GM12865 (cell line): Measurements from ENCODE around the gene MAP3K8.
"Not testable (repeated sequence)": the region's sequence is repeated elsewhere in the genome, so short reads cannot be mapped to it uniquely, and the experiment has no call there.

ENCODE experiments used
- DNase-seq: peaks from one replicate; pipeline ENCODE4 v3.0.0; 2010; ENCODE audit warnings: low read depth
- H3K4me3 ChIP-seq: 2 replicates; pipeline ENCODE4 v1.5.1; 2011; ENCODE audit warnings: mild to moderate bottlenecking, low read depth, low read length, control low read depth
- TF ChIP-seq, protein P1 (sequence below): IDR thresholded peaks from 2 replicates; pipeline ENCODE4 v1.5.1; 2011; ENCODE audit warnings: low read length, control low read depth, low read depth, inconsistent platforms; ENCODE audit not compliant: insufficient read depth; ENCODE audit errors: missing control alignments

Gene MAP3K8

DNA sequence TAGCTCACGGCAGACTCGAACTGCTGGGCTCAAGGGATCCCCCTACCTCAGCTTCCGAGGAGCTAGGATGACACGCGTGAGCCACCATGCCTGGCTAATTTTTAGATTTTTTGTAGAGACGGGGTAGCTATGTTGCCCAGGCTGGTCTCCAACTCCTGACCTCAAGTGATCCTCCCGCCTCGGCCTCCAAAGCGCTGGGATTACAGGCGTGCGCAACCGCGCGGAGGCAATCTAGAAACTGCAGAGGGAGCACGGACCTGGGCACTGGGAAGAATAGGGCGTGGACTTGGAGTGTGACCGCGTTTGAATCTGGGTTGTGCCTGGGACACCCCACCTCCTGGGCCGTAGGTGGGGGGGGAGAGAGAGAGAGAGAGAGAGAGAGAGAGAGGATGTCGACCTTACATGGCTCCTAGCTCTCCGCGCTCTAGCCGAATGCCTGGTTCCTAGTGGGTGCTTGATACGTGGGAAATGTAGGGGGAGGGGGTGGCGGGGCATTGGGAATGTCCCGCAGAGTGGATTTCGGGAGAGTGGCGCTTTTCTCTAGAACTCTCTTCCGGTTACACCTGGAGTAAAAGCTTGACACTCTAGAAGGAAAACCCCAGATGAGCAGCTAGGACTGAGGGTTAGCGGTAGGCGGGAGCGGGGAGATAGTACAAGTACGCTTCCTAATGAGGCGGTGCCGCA lies 1.2 kb upstream of the MAP3K8 start:
- peak overlapping the region; percentile 77 for H3K4me3 ChIP-seq
- TF ChIP-seq, protein P1, sequence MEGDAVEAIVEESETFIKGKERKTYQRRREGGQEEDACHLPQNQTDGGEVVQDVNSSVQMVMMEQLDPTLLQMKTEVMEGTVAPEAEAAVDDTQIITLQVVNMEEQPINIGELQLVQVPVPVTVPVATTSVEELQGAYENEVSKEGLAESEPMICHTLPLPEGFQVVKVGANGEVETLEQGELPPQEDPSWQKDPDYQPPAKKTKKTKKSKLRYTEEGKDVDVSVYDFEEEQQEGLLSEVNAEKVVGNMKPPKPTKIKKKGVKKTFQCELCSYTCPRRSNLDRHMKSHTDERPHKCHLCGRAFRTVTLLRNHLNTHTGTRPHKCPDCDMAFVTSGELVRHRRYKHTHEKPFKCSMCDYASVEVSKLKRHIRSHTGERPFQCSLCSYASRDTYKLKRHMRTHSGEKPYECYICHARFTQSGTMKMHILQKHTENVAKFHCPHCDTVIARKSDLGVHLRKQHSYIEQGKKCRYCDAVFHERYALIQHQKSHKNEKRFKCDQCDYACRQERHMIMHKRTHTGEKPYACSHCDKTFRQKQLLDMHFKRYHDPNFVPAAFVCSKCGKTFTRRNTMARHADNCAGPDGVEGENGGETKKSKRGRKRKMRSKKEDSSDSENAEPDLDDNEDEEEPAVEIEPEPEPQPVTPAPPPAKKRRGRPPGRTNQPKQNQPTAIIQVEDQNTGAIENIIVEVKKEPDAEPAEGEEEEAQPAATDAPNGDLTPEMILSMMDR: no peak

DNA sequence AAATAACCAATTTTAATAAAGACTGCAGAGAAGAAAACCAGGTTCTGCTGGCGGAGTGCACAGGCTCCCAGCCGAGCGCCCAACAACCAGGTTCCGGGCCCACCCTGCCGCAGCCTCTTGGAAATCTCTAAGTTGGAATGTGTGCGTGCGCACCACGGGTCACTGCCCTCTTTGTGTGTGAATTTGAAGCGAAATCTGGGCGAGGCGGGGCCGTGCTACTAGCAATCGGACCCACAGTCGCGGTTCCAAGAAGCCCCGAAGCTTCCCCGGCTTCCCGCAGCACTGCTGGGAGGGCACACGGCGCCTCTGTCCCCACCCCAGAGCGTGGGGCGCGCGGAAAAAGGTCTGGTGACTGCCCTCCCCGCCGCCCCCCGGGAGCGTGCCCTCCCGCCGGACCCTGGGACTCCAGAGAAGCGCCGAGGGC lies 666 bp upstream of the MAP3K8 start:
- peak overlapping the region; percentile 77 for H3K4me3 ChIP-seq
- TF ChIP-seq, protein P1: no peak
- peak; percentile 84 for DNase-seq

More for the DNA sequence above, 1.2 kb upstream of the MAP3K8 start:
- no peak for DNase-seq

DNA sequence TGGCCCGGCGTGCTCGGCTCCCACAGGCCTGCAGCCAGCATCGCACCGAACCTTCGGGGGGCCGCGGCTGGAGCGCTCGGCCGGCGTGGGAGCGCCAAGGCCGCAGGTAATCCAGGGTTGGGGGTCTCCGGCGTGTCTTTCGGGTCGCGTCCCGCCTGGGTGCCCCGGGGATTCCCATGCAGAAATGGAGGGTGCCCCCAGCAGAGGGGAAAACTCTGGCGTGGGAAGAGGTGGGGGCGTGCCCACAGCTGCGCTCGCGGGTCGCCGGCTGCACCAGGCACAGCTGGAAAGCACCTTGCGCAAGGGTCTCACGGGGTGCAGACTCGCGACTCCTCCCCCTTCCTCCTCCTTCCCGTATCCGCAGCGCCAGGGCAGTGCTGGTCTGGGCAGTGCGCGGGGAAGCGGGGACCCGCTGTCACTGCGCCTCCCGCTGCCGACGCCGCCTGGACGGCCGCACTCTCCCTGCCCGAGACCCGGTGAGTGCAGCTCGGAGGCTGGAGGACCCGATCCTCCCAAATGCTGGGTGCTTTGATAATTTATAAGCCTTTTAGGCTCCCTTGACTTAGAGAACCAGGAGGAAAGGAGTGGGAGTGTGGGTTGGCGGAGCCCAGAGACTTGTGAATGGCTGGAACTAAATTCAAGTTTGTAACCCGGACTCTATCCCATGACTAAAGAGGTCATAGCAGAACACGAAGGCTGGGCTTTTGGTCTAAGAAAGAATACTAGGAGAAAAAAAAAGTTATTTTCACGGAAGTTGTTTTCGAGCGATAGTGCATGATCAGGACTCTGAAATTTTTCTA lies 489 bp downstream of the MAP3K8 start:
- TF ChIP-seq, protein P1: no peak
- H3K4me3 ChIP-seq: peak overlapping the region; percentile 77
- peak; percentile 92 for DNase-seq

DNA sequence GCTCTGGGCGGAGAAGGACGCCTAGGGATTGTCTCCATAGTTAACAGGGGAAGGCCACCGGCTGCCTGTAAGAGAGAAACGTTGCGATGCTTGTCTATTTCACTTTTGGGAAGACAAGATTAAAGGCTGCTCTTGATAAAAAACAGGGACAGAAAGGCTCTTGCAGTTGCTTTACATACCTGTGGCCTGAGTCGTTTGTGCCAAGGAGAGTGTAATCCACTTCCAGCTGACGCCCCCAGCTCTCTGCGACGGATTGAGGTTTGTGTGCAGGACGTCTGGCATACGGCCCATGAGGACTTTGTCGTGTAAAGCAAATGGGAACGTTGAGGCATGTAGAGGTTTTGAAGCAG lies 1.1 kb downstream of the MAP3K8 start:
- peak; percentile 50 for DNase-seq

DNA sequence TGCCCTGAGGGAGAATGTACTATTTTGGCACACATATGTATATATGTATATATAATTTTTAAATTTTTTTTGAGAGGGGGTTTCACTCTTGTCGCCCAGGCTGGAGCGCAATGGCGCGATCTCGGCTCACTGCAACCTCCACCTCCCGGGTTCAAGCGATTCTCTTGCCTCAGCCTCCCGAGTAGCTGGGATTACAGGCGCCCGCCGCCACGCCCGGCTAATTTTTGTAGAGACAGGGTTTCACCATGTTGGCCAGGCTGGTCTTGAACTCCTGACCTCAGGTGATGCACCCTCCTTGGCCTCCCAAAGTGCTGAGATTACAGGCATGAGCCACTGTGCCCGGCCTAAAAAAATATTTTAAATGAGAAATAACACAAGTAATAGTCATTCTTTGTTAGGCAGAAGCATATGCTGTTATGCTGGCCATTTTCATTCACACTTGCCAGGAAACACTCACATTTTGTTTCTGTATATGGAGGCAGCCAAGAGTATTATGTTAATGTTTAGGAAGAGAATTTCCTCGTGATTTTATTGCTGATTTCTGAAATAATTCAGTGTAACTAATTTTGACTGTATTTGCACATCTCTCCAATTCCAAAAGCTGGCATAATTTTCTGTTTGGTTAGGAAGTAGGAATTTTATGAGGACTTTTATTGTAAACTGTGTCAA lies 1.6 kb downstream of the MAP3K8 start:
- H3K4me3 ChIP-seq: peak overlapping the region; percentile 77
- not testable (repeated sequence) for DNase-seq

More for the DNA sequence above, 1.1 kb downstream of the MAP3K8 start:
- H3K4me3 ChIP-seq: peak overlapping the region; percentile 77
- TF ChIP-seq, protein P1: no peak

DNA sequence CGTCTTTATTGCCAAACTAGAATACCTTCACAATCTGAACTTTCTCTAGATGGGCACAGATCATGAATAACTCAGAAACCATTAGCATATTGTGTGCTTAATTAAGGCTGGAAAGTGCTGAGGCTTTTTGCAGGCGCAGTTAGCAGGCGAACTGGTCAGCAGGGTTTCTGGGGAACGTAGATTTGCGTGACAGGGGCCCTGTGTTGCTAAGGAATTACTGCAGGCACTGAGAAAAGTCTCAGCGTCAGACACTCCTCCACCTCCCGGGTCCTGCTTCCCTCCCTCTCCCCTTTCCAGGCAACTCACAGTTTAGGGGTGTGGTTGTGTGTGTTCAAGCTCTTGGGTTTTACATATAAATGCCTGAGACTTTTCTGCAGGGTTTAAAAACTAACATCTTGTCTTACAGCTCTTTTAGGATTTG lies 2.2 kb downstream of the MAP3K8 start:
- TF ChIP-seq, protein P1: no peak
- H3K4me3 ChIP-seq: peak overlapping the region; percentile 77
- DNase-seq: peak; percentile 59

DNA sequence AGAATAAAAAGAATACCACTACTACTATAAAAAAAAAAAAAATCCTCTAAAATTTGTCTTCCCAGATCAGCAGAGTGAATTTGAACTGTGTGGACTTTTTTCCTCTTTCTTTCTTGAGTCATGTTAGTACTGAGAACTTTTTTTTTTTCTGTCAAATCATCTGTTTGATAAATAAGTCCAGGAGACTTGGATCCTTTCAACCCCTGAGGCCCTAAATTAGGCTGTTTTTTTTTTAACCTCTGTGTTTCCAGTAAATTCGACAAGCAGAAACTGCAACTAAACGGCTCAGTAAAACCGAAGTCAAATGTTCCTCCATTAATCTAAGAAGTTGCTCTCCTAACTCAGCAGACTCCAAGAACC lies 2.7 kb downstream of the MAP3K8 start:
- DNase-seq: no peak
- H3K4me3 ChIP-seq: peak overlapping the region; percentile 77
- TF ChIP-seq, protein P1: no peak
